Upper lobe of left lung (tissue), 6 donors: ENCODE measurements around the gene POC5. TPM values are rescaled to one million over a fixed set of nuclear protein-coding genes. Genes with fewer than 3 reads are reported as not detected.

Experiments used
- ATAC-seq, 2 donors: fragments of 200-7000 bp; cut with Tn5 transposase; one replicate each; pipeline ENCODE4 v1.9.1; 2022; ENCODE audit warnings: mild to moderate bottlenecking in 2 of 2, moderate library complexity in 2 of 2; ENCODE audit not compliant: low FRiP score in 2 of 2
- DNase-seq, 2 donors: peaks; one replicate each; pipeline ENCODE4 v3.0.0-alpha.2; 2019 to 2020
- H3K27ac ChIP-seq, 4 donors: fragments of 200-600 bp; sonication (generic); one replicate each; pipeline ENCODE4 v1.5.1; 2016 to 2019
- H3K27me3 ChIP-seq, 4 donors: fragments of 200-600 bp; sonication (generic); one replicate each; pipeline ENCODE4 v1.5.1; 2017 to 2019
- H3K36me3 ChIP-seq, 4 donors: fragments of 200-600 bp; sonication (generic); one replicate each; pipeline ENCODE4 v1.5.1; 2016 to 2019
- H3K4me1 ChIP-seq, 4 donors: fragments of 200-600 bp; sonication (generic); one replicate each; pipeline ENCODE4 v1.5.1; 2018 to 2019
- H3K4me3 ChIP-seq, 4 donors: fragments of 200-600 bp; sonication (generic); one replicate each; pipeline ENCODE4 v1.5.1; 2017 to 2019; ENCODE audit warnings: mild to moderate bottlenecking in 2 of 4, moderate library complexity in 1 of 4
- H3K9me3 ChIP-seq, 4 donors: fragments of 200-600 bp; sonication (generic); one replicate each; pipeline ENCODE4 v1.5.1; 2018 to 2019
- EP300 ChIP-seq, 4 donors: sonication (generic); formaldehyde crosslinking; IDR thresholded peaks; one replicate each; pipeline ENCODE4 v1.5.1; 2017; ENCODE audit warnings: antibody characterized with exemption in 4 of 4, control low read depth in 2 of 4
- POLR2A ChIP-seq, 4 donors: fragments of 450-650 bp; IDR thresholded peaks; one replicate each; pipeline ENCODE4 v1.5.1; 2016 to 2017; ENCODE audit warnings: antibody characterized with exemption in 4 of 4, mild to moderate bottlenecking in 2 of 4
- POLR2AphosphoS5 ChIP-seq, 2 donors: sonication (generic); formaldehyde crosslinking; IDR thresholded peaks; one replicate each; pipeline ENCODE4 v1.5.1; 2017; ENCODE audit warnings: antibody characterized with exemption in 2 of 2
- WGBS, 2 donors: methylation state at CpG; one replicate each; pipeline ENCODE4 v1.1.5; 2017 to 2018; 5-methylcytosine and 5-hydroxymethylcytosine counted together
- total RNA-seq, 6 donors: library from RNA; depleted of rRNA in 4 of 6; stranded (reverse); fragments of >200 nt in 4 of 6; gene quantifications; one replicate each; pipeline versions ENCODE4 v1.1.0 to v1.2.1, GENCODE V29; 2016 to 2021
- TF ChIP-seq, protein P1 (sequence below), 6 experiments: fragments of 450-650 bp in 4 of 6; fragments of 200-600 bp in 2 of 6; sonication (generic) in 2 of 6; IDR thresholded peaks; one replicate each; pipeline ENCODE4 v1.5.1; 2016 to 2019; ENCODE audit warnings: antibody characterized with exemption in 6 of 6
- donor health status: DM: no; HTN: no; CAD: no; lungs with moderate emphysema.
- donor health status: DM: no; HTN: yes; CAD: no; lungs with severe emphysema.

POC5 gene
- total RNA-seq, 6 donors from 2014 or later = 8.9 to 46.2 (median 12.2) TPM

DNA sequence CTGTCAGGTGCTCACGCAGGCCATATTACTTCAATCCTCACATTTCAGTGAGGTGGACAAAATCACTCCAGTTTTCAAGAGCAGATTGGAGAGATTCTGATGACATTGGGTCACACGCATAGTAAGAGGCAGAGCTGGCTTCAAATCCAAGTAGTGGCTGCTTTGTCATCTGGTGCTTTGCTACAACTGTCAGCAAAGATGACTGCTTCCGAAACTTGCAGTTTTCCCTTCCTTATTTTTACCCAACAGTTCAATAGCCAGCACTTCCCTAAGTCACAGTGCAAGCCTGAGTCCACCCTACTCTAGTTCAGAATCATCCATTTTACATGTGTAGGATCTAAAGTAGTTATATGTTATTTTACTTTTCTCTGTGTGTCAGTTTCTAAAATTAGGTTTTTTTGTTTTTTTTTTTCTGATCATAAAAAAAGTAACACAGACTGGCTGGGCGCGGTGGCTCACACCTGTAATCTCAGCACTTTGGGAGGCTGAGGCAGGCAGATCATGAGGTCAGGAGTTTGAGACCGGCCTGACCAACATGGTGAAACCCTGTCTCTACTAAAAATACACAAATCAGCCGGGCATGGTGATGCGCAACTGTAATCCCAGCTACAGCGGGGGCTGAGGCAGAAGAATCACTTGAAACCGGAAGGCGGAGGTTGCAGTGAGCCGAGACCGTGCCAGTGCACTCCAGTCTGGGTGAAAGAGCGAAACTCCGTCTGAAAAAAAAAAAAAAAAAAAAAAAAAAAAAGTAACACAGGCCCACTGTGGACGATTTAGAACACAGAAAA lies 56.4 kb downstream of the POC5 start:
- peak in 1 of 2 donors; percentile 51 for ATAC-seq
- H3K4me1 ChIP-seq = no peaks in the 10 kb centered on the region
- no peaks in the 10 kb centered on the region for H3K9me3 ChIP-seq
- TF ChIP-seq, protein P1, sequence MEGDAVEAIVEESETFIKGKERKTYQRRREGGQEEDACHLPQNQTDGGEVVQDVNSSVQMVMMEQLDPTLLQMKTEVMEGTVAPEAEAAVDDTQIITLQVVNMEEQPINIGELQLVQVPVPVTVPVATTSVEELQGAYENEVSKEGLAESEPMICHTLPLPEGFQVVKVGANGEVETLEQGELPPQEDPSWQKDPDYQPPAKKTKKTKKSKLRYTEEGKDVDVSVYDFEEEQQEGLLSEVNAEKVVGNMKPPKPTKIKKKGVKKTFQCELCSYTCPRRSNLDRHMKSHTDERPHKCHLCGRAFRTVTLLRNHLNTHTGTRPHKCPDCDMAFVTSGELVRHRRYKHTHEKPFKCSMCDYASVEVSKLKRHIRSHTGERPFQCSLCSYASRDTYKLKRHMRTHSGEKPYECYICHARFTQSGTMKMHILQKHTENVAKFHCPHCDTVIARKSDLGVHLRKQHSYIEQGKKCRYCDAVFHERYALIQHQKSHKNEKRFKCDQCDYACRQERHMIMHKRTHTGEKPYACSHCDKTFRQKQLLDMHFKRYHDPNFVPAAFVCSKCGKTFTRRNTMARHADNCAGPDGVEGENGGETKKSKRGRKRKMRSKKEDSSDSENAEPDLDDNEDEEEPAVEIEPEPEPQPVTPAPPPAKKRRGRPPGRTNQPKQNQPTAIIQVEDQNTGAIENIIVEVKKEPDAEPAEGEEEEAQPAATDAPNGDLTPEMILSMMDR (IDR thresholded peaks at IDR 0.05) = no peak
- no peak for TF ChIP-seq POLR2A (IDR thresholded peaks at IDR 0.05)
- DNase-seq = no peak
- H3K36me3 ChIP-seq = no peaks in the 10 kb centered on the region
- no peak overlapping the region for H3K4me3 ChIP-seq
- no peak overlapping the region for H3K27ac ChIP-seq
- no peaks in the 10 kb centered on the region for H3K27me3 ChIP-seq
- 82 to 86% methylated on average over 16 of the region's 16 CpGs for WGBS, 2 donors

DNA sequence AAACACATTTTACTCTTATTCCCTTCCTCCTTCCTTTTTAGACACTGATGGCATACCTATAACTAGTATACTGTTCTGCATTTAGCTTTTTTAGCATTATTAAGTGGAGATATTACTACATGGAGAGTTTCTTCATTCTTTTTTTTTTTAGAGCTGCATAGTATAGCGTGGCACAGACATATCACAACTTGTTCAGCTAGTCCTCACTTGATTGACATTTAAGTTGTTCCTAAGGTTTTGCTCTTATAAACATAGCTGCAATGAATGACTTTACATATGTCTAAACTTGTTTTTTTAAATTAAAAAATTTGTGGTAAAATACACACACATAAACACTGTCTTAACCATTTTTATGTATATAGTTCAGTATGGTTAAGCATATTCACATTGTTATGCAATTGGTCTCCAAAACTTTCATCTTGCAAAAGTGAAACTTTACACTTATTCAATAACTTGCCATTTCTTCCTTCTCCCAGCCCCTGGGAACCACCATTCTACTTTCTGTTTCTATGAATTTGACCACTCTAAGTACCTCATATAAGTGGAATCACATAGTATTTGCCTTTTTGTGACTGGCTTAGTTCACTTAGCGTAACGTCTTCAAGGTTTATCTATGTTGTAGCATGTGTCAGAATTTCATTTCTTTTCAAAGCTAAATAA lies 57.3 kb downstream of the POC5 start:
- H3K9me3 ChIP-seq = no peaks in the 10 kb centered on the region
- TF ChIP-seq EP300 (IDR thresholded peaks at IDR 0.05) (no peak), POLR2A (IDR thresholded peaks at IDR 0.05) (no peak), POLR2AphosphoS5 (IDR thresholded peaks at IDR 0.05) (no peak)
- TF ChIP-seq, protein P1 (IDR thresholded peaks at IDR 0.05) = no peak

DNA sequence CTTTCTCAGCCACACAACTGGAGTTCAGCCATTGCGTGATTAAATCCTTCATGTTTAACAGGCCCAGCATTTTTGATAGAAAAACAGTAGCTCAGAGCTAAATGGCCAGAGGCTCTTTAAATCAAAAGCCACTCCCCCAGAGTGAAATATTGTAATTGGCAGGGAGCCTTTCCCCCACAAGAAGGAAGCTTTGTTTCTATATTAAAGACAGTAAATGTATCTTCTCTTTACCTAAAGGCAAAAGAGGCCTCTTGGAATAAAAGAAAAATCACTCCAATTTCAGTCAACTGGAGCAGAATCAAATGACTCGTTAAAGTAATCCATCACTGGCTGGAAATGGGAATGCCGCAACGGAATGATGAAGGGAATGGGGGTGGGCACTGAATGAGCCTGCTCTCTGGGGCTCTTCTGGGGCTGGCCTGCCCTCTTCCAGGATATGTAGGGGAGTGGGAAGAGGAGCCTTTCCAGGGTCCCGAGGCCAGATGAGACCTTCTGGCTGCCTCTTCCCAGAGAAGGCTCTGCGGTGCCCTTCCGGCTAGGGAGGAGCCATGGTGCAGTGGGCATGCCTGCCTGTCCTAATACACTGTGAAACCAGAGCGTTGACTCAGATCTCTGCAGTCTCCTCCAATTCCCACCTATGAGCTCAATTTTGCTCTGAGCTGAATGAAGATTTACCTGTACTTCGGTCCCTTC lies 60.8 kb downstream of the POC5 start:
- peak overlapping the region in 3 of 4 donors; percentile 37 to 50 (median 50) for H3K4me3 ChIP-seq
- H3K4me1 ChIP-seq = no peaks in the 10 kb centered on the region
- no peaks in the 10 kb centered on the region for H3K27me3 ChIP-seq
- no peaks in the 10 kb centered on the region for H3K36me3 ChIP-seq
- WGBS, 2 donors = 51 to 59% methylated on average over 9 of the region's 9 CpGs
- no peaks in the 10 kb centered on the region for H3K9me3 ChIP-seq
- DNase-seq = no peak
- H3K27ac ChIP-seq = peak overlapping the region in 3 of 4 donors; percentile 27 to 72 (median 48)
- ATAC-seq = peak; percentile 74 to 79
- TF ChIP-seq, protein P1 (IDR thresholded peaks at IDR 0.05) = no peak
- TF ChIP-seq EP300 (IDR thresholded peaks at IDR 0.05) (no peak), POLR2AphosphoS5 (IDR thresholded peaks at IDR 0.05) (no peak), POLR2A (IDR thresholded peaks at IDR 0.05) (no peak)

More for the DNA sequence above, 57.3 kb downstream of the POC5 start:
- DNase-seq = no peak
- no peaks in the 10 kb centered on the region for H3K27me3 ChIP-seq
- H3K36me3 ChIP-seq = no peaks in the 10 kb centered on the region
- WGBS, 2 donors = 87 to 90% methylated on average over 3 of the region's 3 CpGs
- no peak for ATAC-seq
- no peak overlapping the region for H3K4me3 ChIP-seq
- H3K27ac ChIP-seq = no peak overlapping the region
- H3K4me1 ChIP-seq = no peaks in the 10 kb centered on the region

DNA sequence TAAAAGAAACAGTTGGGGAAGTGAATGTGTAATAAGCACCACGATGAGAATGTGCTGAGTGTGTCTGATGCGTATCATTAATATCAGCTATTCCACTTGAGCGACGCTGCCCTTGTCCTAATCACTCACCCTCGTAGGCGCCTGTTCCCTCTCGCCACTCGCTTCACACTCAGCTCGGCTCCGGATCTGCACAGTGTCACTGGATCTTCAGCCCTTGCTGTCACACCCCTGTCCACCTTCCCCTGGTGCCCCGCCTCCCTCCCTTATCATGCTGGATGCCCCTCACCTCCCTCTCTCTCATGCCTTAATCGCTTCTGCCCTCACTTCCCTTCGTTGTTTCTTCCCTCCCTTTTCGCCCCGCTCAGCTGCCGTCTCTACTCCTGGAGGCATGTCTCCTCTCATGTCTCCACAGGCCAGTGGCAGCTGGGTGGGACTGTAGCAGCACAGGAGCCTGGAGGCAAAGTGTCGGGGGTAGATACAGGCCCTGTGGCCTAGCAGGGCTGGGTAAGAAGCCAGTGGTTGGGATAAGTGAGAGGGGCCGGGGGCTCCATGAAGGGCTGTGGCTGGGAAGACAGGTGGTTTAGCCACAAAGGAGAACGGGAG lies 62.4 kb downstream of the POC5 start:
- DNase-seq = no peak
- Histone ChIP-seq H3K9me3 (no peaks in the 10 kb centered on the region), H3K27ac (no peak overlapping the region), H3K4me1 (no peaks in the 10 kb centered on the region), H3K36me3 (no peaks in the 10 kb centered on the region), H3K27me3 (no peaks in the 10 kb centered on the region), H3K4me3 (no peak overlapping the region)
- no peak for ATAC-seq
- WGBS, 2 donors = 80 to 84% methylated on average over 19 of the region's 19 CpGs
- TF ChIP-seq POLR2AphosphoS5 (IDR thresholded peaks at IDR 0.05) (no peak), EP300 (IDR thresholded peaks at IDR 0.05) (no peak), POLR2A (IDR thresholded peaks at IDR 0.05) (no peak)
- TF ChIP-seq, protein P1 (IDR thresholded peaks at IDR 0.05) = no peak
